Mononuclear cell (primary cell): ENCODE results near the gene DCAF5. TPM values are rescaled to one million over a fixed set of nuclear protein-coding genes. Genes with fewer than 3 reads are reported as not detected.
"Not testable (repeated sequence)": the region's sequence is repeated elsewhere in the genome, so short reads cannot be mapped to it uniquely, and the experiment has no call there.

Experiments
- H3K27me3 ChIP-seq: 2 replicates; pipeline ENCODE4 v1.6.0; 2011; ENCODE audit warnings: low read length, control low read depth; ENCODE audit not compliant: insufficient read depth
- H3K4me1 ChIP-seq: 2 replicates; pipeline ENCODE4 v1.5.1; 2011; ENCODE audit warnings: mild to moderate bottlenecking, low read length, control low read depth; ENCODE audit not compliant: insufficient read depth
- H3K4me3 ChIP-seq: 2 replicates; pipeline ENCODE4 v1.5.1; 2011; ENCODE audit warnings: mild to moderate bottlenecking, low read length, moderate library complexity
- H3K9me3 ChIP-seq: 2 replicates; pipeline ENCODE4 v1.5.1; 2011; ENCODE audit warnings: low read depth, mild to moderate bottlenecking, control low read depth, low read length
- total RNA-seq: library from RNA; depleted of rRNA; stranded (reverse); fragments of >200 nt; gene quantifications from one replicate; pipeline ENCODE4 v1.2.3, GENCODE V29; 2012

The DCAF5 gene
- total RNA-seq, 1 donor = 42.2 TPM

GRCh38 chr14:69077185-69077584 is 75.7 kb downstream of the DCAF5 start:
- H3K27me3 ChIP-seq = not testable (repeated sequence)

GRCh38 chr14:69076341-69076740 is 76.6 kb downstream of the DCAF5 start:
- Histone ChIP-seq H3K4me1 (peaks cover 35% of the 10 kb centered on the region), H3K27me3 (no peaks in the 10 kb centered on the region), H3K4me3 (no peak overlapping the region), H3K9me3 (no peaks in the 10 kb centered on the region)

More at GRCh38 chr14:69077185-69077584, 75.7 kb downstream of the DCAF5 start:
- peaks cover 35% of the 10 kb centered on the region for H3K4me1 ChIP-seq
- H3K4me3 ChIP-seq, H3K9me3 ChIP-seq: not testable (repeated sequence)

GRCh38 chr14:69073915-69074314 is 79.0 kb downstream of the DCAF5 start:
- Histone ChIP-seq H3K27me3 (no peaks in the 10 kb centered on the region), H3K4me1 (peaks cover 28% of the 10 kb centered on the region), H3K4me3 (no peak overlapping the region), H3K9me3 (no peaks in the 10 kb centered on the region)

- Histone ChIP-seq H3K4me3 (no peak overlapping the region), H3K9me3 (no peaks in the 10 kb centered on the region), H3K27me3 (no peaks in the 10 kb centered on the region), H3K4me1 (peaks cover 24% of the 10 kb centered on the region)
Measured at GRCh38 chr14:69073429-69073828, 79.5 kb downstream of the DCAF5 start.

- Histone ChIP-seq H3K27me3 (no peaks in the 10 kb centered on the region), H3K9me3 (no peaks in the 10 kb centered on the region), H3K4me1 (peaks cover 22% of the 10 kb centered on the region), H3K4me3 (no peak overlapping the region)
Measured at GRCh38 chr14:69072584-69072983, 80.3 kb downstream of the DCAF5 start.

GRCh38 chr14:69068744-69069421 is 84.0 kb downstream of the DCAF5 start:
- no peak overlapping the region for H3K4me3 ChIP-seq
- no peaks in the 10 kb centered on the region for H3K27me3 ChIP-seq
- H3K9me3 ChIP-seq = no peaks in the 10 kb centered on the region
- H3K4me1 ChIP-seq = peaks cover 16% of the 10 kb centered on the region

GRCh38 chr14:69066396-69067171 is 86.3 kb downstream of the DCAF5 start:
- Histone ChIP-seq H3K4me3 (no peak overlapping the region), H3K4me1 (no peaks in the 10 kb centered on the region), H3K27me3 (no peaks in the 10 kb centered on the region)

GRCh38 chr14:69065934-69066333 is 87.0 kb downstream of the DCAF5 start:
- not testable (repeated sequence) for H3K4me3 ChIP-seq, H3K4me1 ChIP-seq

More at GRCh38 chr14:69066396-69067171, 86.3 kb downstream of the DCAF5 start:
- H3K9me3 ChIP-seq = no peaks in the 10 kb centered on the region

GRCh38 chr14:69064596-69064995 is 88.3 kb downstream of the DCAF5 start:
- H3K27me3 ChIP-seq = no peaks in the 10 kb centered on the region
- no peak overlapping the region for H3K4me3 ChIP-seq
- H3K9me3 ChIP-seq = no peaks in the 10 kb centered on the region
- H3K4me1 ChIP-seq = peaks cover 17% of the 10 kb centered on the region

More at GRCh38 chr14:69065934-69066333, 87.0 kb downstream of the DCAF5 start:
- H3K9me3 ChIP-seq, H3K27me3 ChIP-seq: not testable (repeated sequence)

GRCh38 chr14:69059658-69060623 is 93.0 kb downstream of the DCAF5 start:
- no peak overlapping the region for H3K4me3 ChIP-seq
- no peaks in the 10 kb centered on the region for H3K9me3 ChIP-seq
- H3K27me3 ChIP-seq = no peaks in the 10 kb centered on the region
- peaks cover 38% of the 10 kb centered on the region for H3K4me1 ChIP-seq

GRCh38 chr14:69055999-69056788 is 96.7 kb downstream of the DCAF5 start:
- Histone ChIP-seq H3K9me3 (no peaks in the 10 kb centered on the region), H3K4me3 (no peak overlapping the region), H3K27me3 (no peaks in the 10 kb centered on the region), H3K4me1 (peaks cover 52% of the 10 kb centered on the region)

- no peak overlapping the region for H3K4me3 ChIP-seq
- H3K4me1 ChIP-seq = peaks cover 52% of the 10 kb centered on the region
- no peaks in the 10 kb centered on the region for H3K27me3 ChIP-seq
- H3K9me3 ChIP-seq = no peaks in the 10 kb centered on the region
Measured at GRCh38 chr14:69055125-69055524, 97.8 kb downstream of the DCAF5 start.

GRCh38 chr14:69054030-69054429 is 98.9 kb downstream of the DCAF5 start:
- peaks cover 50% of the 10 kb centered on the region for H3K4me1 ChIP-seq
- H3K9me3 ChIP-seq = no peaks in the 10 kb centered on the region
- no peaks in the 10 kb centered on the region for H3K27me3 ChIP-seq
- no peak overlapping the region for H3K4me3 ChIP-seq

- no peaks in the 10 kb centered on the region for H3K9me3 ChIP-seq
- no peaks in the 10 kb centered on the region for H3K27me3 ChIP-seq
- no peak overlapping the region for H3K4me3 ChIP-seq
- peaks cover 35% of the 10 kb centered on the region for H3K4me1 ChIP-seq
Measured at GRCh38 chr14:69052181-69052601, 100.7 kb downstream of the DCAF5 start.
